Gastrocnemius medialis (tissue), 4 donors: ENCODE measurements around the gene RAET1E. TPM values are rescaled to one million over a fixed set of nuclear protein-coding genes. Genes with fewer than 3 reads are reported as not detected.
"Not testable (repeated sequence)": the region's sequence is repeated elsewhere in the genome, so short reads cannot be mapped to it uniquely, and the experiment has no call there.

Experiments
- ATAC-seq, 2 donors: fragments of 150-250 bp; one replicate each; pipeline ENCODE4 v1.9.1; 2016
- DNase-seq, 2 donors: peaks; one replicate each; pipeline ENCODE4 v3.0.0-alpha.2; 2019
- H3K27ac ChIP-seq, 4 donors: fragments of 200-600 bp; sonication (generic); 1 replicate in 1 of 4; 2 replicates in 3 of 4; pipeline ENCODE4 v1.5.1; 2016 to 2018; ENCODE audit warnings: mild to moderate bottlenecking in 2 of 4, moderate library complexity in 1 of 4
- H3K27me3 ChIP-seq, 3 donors: fragments of 200-600 bp; sonication (generic) in 2 of 3; 1 replicate in 1 of 3; 2 replicates in 2 of 3; pipeline versions ENCODE4 v1.5.1 to v1.6.0; 2016 to 2019; ENCODE audit warnings: mild to moderate bottlenecking in 1 of 3, moderate library complexity in 1 of 3
- H3K36me3 ChIP-seq, 2 donors: fragments of 200-600 bp; sonication (generic) in 1 of 2; one replicate each; pipeline ENCODE4 v1.5.1; 2017 to 2018
- H3K4me1 ChIP-seq, 2 donors: fragments of 200-600 bp; sonication (generic) in 1 of 2; one replicate each; pipeline ENCODE4 v1.5.1; 2016 to 2017; ENCODE audit warnings: mild to moderate bottlenecking in 2 of 2
- H3K4me3 ChIP-seq, 4 donors: fragments of 200-600 bp; sonication (generic) in 3 of 4; 1 replicate in 1 of 4; 2 replicates in 3 of 4; pipeline ENCODE4 v1.5.1; 2016 to 2019; ENCODE audit warnings: mild to moderate bottlenecking in 2 of 4
- H3K9me3 ChIP-seq, 3 donors: fragments of 200-600 bp; sonication (generic) in 2 of 3; 1 replicate in 1 of 3; 2 replicates in 2 of 3; pipeline ENCODE4 v1.5.1; 2016 to 2019
- POLR2A ChIP-seq, 2 donors: fragments of 450-650 bp; IDR thresholded peaks; one replicate each; pipeline ENCODE4 v1.6.1; 2017; ENCODE audit warnings: antibody characterized with exemption in 2 of 2, mild to moderate bottlenecking in 2 of 2, moderate library complexity in 2 of 2
- in situ Hi-C, 4 donors: fragments of 200-750 bp; cut with MboI; loops; one replicate each; pipeline versions ENCODE4 v1.15.0 to v1.8.0; 2017; ENCODE audit warnings: low sequenced_read_pairs in 4 of 4
- intact Hi-C: fragments of 100-400 bp; cut with DNase I; formaldehyde crosslinking; loops from one replicate; pipeline ENCODE4 v1.15.1; 2023; ENCODE audit warnings: low total_unique reads
- total RNA-seq, 4 donors: library from RNA; depleted of rRNA; stranded (reverse); fragments of >200 nt; gene quantifications; one replicate each; pipeline versions ENCODE4 v1.1.0 to v1.2.3, GENCODE V29; 2016
- TF ChIP-seq, protein P1 (sequence below), 5 experiments: fragments of 450-650 bp in 3 of 5; fragments of 200-600 bp in 2 of 5; sonication (generic) in 2 of 5; IDR thresholded peaks in 4 of 5; conservative IDR thresholded peaks in 1 of 5; 1 replicate in 4 of 5; 2 replicates in 1 of 5; pipeline ENCODE4 v1.5.1; 2016 to 2019; ENCODE audit warnings: antibody characterized with exemption in 5 of 5, mild to moderate bottlenecking in 3 of 5, moderate library complexity in 3 of 5

Gene RAET1E
- total RNA-seq, 4 donors from 2014 or later = 3.9 TPM; not detected in 3

- in situ Hi-C loops = no loop called here
These were observed 34.0 kb downstream of the RAET1E start, which contains the start of gene LRP11 for GRCh38 chr6:149863698-149864577. Gene LRP11, minus strand, starts transcription at chr6:149864359. Its CDS starts 339 bp downstream, at chr6:149864020.

GRCh38 chr6:149862922-149863697, 34.8 kb downstream of the RAET1E start:
- in situ Hi-C loops (no loop called here), intact Hi-C loops (loop anchor here (10.0 kb wide), 1 partner anchor 218 kb away; the partner anchor contains the start of gene KATNA1)
- ATAC-seq = peak; percentile 57 to 61
- no peaks in the 10 kb centered on the region for H3K9me3 ChIP-seq
- peak overlapping the region; percentile 61 to 89 (median 72) for H3K4me3 ChIP-seq
- H3K36me3 ChIP-seq = no peaks in the 10 kb centered on the region
- DNase-seq = peak; percentile 53 to 82
- peak; percentile 67 to 76 for TF ChIP-seq POLR2A (IDR thresholded peaks at IDR 0.05)
- TF ChIP-seq, protein P1, sequence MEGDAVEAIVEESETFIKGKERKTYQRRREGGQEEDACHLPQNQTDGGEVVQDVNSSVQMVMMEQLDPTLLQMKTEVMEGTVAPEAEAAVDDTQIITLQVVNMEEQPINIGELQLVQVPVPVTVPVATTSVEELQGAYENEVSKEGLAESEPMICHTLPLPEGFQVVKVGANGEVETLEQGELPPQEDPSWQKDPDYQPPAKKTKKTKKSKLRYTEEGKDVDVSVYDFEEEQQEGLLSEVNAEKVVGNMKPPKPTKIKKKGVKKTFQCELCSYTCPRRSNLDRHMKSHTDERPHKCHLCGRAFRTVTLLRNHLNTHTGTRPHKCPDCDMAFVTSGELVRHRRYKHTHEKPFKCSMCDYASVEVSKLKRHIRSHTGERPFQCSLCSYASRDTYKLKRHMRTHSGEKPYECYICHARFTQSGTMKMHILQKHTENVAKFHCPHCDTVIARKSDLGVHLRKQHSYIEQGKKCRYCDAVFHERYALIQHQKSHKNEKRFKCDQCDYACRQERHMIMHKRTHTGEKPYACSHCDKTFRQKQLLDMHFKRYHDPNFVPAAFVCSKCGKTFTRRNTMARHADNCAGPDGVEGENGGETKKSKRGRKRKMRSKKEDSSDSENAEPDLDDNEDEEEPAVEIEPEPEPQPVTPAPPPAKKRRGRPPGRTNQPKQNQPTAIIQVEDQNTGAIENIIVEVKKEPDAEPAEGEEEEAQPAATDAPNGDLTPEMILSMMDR (IDR thresholded peaks at IDR 0.05 in 4 of 5, conservative IDR thresholded peaks at IDR 0.05 in 1 of 5) = no peak
- peak overlapping the region; percentile 87 to 96 (median 94) for H3K27ac ChIP-seq
- peaks cover 15 to 26% of the 10 kb centered on the region in 2 donors for H3K4me1 ChIP-seq
- H3K27me3 ChIP-seq = no peaks in the 10 kb centered on the region

More at GRCh38 chr6:149863698-149864577, 34.0 kb downstream of the RAET1E start, which contains the start of gene LRP11:
- DNase-seq (peak; percentile 77 to 84), ATAC-seq (peak; percentile 79)
- peak within 1 kb of the TSS; percentile 61 to 89 (median 72) for H3K4me3 ChIP-seq
- intact Hi-C loops = loop anchor here (1.0 to 10.0 kb wide), 4 partner anchors 25 to 219 kb away; partner anchors contain the start of genes KATNA1 and LATS1
- no peaks in the 10 kb centered on the region for H3K27me3 ChIP-seq
- H3K4me1 ChIP-seq = peaks cover 15 to 26% of the 10 kb centered on the region in 2 donors
- no peaks in the 10 kb centered on the region for H3K9me3 ChIP-seq
- TF ChIP-seq, protein P1 (IDR thresholded peaks at IDR 0.05 in 4 of 5, conservative IDR thresholded peaks at IDR 0.05 in 1 of 5) = peak in 1 of 5 experiments; percentile 19
- peak; percentile 90 to 93 for TF ChIP-seq POLR2A (IDR thresholded peaks at IDR 0.05)
- H3K27ac ChIP-seq = peak within 1 kb of the TSS; percentile 87 to 96 (median 94)
- no peaks in the 10 kb centered on the region for H3K36me3 ChIP-seq

DNA sequence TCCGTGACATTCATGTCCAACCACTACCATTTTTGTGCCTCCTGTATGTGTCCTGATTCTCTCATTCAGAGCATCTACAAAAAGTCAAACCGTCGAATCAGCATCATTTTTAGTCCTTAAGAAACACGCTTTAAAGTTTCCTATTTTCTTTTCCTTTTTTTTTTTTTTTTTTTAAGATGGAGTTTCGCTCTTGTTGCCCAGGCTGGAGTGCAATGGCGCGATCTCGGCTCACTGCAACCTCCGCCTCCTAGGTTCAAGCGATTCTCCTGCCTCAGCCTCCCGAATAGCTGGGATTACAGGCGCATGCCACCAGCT, 35.5 kb downstream of the RAET1E start:
- peaks cover 15 to 26% of the 10 kb centered on the region in 2 donors for H3K4me1 ChIP-seq
- H3K36me3 ChIP-seq, H3K9me3 ChIP-seq, in situ Hi-C loops, H3K27me3 ChIP-seq, ATAC-seq, DNase-seq: not testable (repeated sequence)
- H3K4me3 ChIP-seq = peak overlapping the region; percentile 61 to 89 (median 72)
- H3K27ac ChIP-seq = peak overlapping the region; percentile 87 to 96 (median 94)
- intact Hi-C loops = loop anchor here (10.0 kb wide), 1 partner anchor 218 kb away; the partner anchor contains the start of gene KATNA1

DNA sequence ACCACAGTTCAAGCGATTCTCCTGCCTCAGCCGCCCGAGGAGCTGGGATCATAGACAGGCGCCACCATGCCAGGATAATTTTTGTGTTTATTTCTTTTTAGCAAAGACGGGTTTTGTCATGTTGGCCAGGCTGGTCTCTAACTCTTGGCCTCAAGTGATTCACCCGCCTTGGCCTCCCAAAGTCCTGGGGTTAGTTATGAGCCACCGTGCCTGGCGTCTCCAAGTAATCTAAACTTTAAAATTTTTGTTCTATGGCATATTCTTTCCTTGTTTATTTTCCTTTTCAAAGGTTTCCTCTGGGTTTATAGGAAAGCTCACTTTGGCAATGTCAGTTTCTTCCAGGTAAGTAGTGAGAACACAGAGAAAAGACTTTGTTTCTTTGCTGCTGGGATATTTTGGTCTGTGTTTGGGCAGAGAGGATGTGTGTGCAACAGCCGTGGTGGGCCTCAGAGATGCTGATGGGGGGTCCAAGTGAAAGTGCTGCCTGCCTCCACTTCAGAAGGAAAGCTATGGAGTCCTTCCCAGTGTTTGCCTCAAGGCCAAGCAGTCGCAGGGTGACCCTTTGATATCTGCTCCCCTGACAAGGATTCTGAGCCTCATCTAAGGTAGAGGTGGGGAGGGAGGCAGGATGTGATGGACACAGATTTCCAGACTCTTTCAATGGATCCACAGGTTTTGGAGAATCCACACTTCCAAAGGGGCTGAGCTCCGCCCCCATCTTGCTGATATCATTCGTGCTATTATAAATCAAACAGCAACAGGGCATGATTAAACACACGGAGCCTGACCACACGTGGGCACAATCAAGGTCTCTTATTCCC, 36.1 kb downstream of the RAET1E start:
- Histone ChIP-seq H3K27ac (no peak overlapping the region), H3K4me3 (no peak overlapping the region), H3K4me1 (peaks cover 18 to 31% of the 10 kb centered on the region in 2 donors), H3K9me3 (no peaks in the 10 kb centered on the region), H3K27me3 (no peaks in the 10 kb centered on the region), H3K36me3 (no peaks in the 10 kb centered on the region)
- TF ChIP-seq, protein P1 (IDR thresholded peaks at IDR 0.05 in 4 of 5, conservative IDR thresholded peaks at IDR 0.05 in 1 of 5) = no peak
- TF ChIP-seq POLR2A (IDR thresholded peaks at IDR 0.05) = no peak
- no peak for DNase-seq
- intact Hi-C loops = loop anchor here (10.0 kb wide), 1 partner anchor 217 kb away; the partner anchor contains the start of gene KATNA1
- in situ Hi-C loops = no loop called here
- no peak for ATAC-seq
